ENCODE data around the gene COL4A2. TPM values are rescaled to one million over a fixed set of nuclear protein-coding genes. Genes with fewer than 3 reads are reported as not detected.

COL4A2 gene
- total and polyA plus RNA-seq, 2 donors (not counting 1 experiment from before 2014, with no cell fraction given): 0.17 TPM; not detected in 1

- H3K27me3 ChIP-seq (replicated peaks in 1 of 4; ENCODE audit: control extremely low read depth in 1 of 4, control insufficient read depth in 3 of 4, insufficient read depth in 4 of 4, low read length in 3 of 4): no peaks in the 10 kb centered on the region
- ChIA-PET CTCF (no interaction called here), POLR2A (no interaction called here)
- ATAC-seq (ENCODE audit: low read depth) (no peak), DNase-seq (no peak)
- H4K20me1 ChIP-seq (ENCODE audit: control insufficient read depth, insufficient read depth, low read length, poor library complexity, severe bottlenecking): no peaks in the 10 kb centered on the region
- intact Hi-C loops (cut with micrococcal nuclease): no loop called here
- no peak overlapping the region for H3K27ac ChIP-seq (ENCODE audit: low read length in 2 of 2)
- H3K4me1 ChIP-seq (ENCODE audit: control insufficient read depth in 2 of 2, insufficient read depth in 2 of 2, low read length in 2 of 2): no peaks in the 10 kb centered on the region
- H3K27me3 Mint-ChIP-seq: peaks cover 3% of the 10 kb centered on the region
- WGBS (ENCODE audit: insufficient coverage): 85% methylated on average over 6 of the region's 14 CpGs
- H2AFZ ChIP-seq (ENCODE audit: insufficient read depth, low read depth, low read length, poor library complexity, severe bottlenecking): no peak overlapping the region
- no peak overlapping the region for H3K9ac ChIP-seq (ENCODE audit: low read length)
- H3K9me3 ChIP-seq (ENCODE audit: control extremely low read depth in 1 of 3, control insufficient read depth in 2 of 3, insufficient read depth in 1 of 3, low read length in 2 of 3): peaks cover 0 to 3% (median 0%) of the 10 kb centered on the region in 3 donors
- no peaks in the 10 kb centered on the region for H3K79me2 ChIP-seq (ENCODE audit: control insufficient read depth, insufficient read depth, low read length)
- H3K9me3 Mint-ChIP-seq (ENCODE audit: insufficient read depth): no peaks in the 10 kb centered on the region
- no peak overlapping the region for H3K4me3 Mint-ChIP-seq
- no peak for TF ChIP-seq EZH2 (IDR thresholded peaks at IDR 0.05; ENCODE audit: borderline replicate concordance, insufficient read depth, low read depth, low read length, poor library complexity, severe bottlenecking)
- TF ChIP-seq, protein P1, sequence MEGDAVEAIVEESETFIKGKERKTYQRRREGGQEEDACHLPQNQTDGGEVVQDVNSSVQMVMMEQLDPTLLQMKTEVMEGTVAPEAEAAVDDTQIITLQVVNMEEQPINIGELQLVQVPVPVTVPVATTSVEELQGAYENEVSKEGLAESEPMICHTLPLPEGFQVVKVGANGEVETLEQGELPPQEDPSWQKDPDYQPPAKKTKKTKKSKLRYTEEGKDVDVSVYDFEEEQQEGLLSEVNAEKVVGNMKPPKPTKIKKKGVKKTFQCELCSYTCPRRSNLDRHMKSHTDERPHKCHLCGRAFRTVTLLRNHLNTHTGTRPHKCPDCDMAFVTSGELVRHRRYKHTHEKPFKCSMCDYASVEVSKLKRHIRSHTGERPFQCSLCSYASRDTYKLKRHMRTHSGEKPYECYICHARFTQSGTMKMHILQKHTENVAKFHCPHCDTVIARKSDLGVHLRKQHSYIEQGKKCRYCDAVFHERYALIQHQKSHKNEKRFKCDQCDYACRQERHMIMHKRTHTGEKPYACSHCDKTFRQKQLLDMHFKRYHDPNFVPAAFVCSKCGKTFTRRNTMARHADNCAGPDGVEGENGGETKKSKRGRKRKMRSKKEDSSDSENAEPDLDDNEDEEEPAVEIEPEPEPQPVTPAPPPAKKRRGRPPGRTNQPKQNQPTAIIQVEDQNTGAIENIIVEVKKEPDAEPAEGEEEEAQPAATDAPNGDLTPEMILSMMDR (IDR thresholded peaks at IDR 0.05): no peak
- H3K4me1 Mint-ChIP-seq: no peaks in the 10 kb centered on the region
- no peak overlapping the region for H3K27ac Mint-ChIP-seq
- H3K4me3 ChIP-seq (ENCODE audit: control extremely low read depth in 1 of 5, extremely low read depth in 1 of 5, insufficient read depth in 1 of 5, low read depth in 2 of 5, low read length in 4 of 5): no peak overlapping the region
- no peaks in the 10 kb centered on the region for H3K36me3 ChIP-seq (replicated peaks in 1 of 2; ENCODE audit: control extremely low read depth in 1 of 2, control insufficient read depth in 1 of 2, extremely low read depth in 1 of 2, insufficient read depth in 2 of 2, low read length in 1 of 2)
- H3K4me2 ChIP-seq (replicated peaks; ENCODE audit: low read depth, low read length, poor library complexity, severe bottlenecking): no peak overlapping the region
These were observed 37.4 kb upstream of the COL4A2 start for GRCh38 chr13:110269509-110270185.

DNA sequence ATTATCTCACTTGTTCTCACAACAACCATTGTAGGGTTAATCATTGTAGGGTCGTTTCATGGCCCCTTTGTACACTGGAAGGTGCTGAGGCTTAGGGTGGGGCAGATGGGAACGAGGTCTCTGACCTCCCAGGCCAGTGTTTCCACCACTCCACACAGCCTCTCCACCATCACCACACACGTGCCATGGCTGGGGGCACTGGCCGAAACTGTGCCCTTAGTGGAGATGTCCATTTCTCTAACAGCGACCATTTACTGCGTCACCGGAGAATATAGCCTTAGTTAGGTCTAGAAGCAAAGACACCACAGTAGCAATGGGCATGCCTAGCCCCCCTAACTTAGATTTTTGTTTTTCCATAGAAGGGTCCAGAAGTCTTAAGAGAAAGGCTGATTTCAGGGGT, 36.6 kb upstream of the COL4A2 start:
- H3K4me1 Mint-ChIP-seq: no peaks in the 10 kb centered on the region

More for the DNA sequence above, 36.6 kb upstream of the COL4A2 start:
- Mint-ChIP-seq H3K9me3 (ENCODE audit: insufficient read depth) (no peaks in the 10 kb centered on the region), H3K27me3 (peaks cover 3% of the 10 kb centered on the region), H3K4me3 (no peak overlapping the region), H3K27ac (no peak overlapping the region)
- no peak overlapping the region for H3K4me3 ChIP-seq (ENCODE audit: control extremely low read depth in 1 of 5, extremely low read depth in 1 of 5, insufficient read depth in 1 of 5, low read depth in 2 of 5, low read length in 4 of 5)
- ChIA-PET POLR2A (no interaction called here), CTCF (no interaction called here)
- no peaks in the 10 kb centered on the region for H3K27me3 ChIP-seq (replicated peaks in 1 of 4; ENCODE audit: control extremely low read depth in 1 of 4, control insufficient read depth in 3 of 4, insufficient read depth in 4 of 4, low read length in 3 of 4)
- no peak for DNase-seq
- no peak overlapping the region for H3K27ac ChIP-seq (ENCODE audit: low read length in 2 of 2)
- no peak overlapping the region for H3K9ac ChIP-seq (ENCODE audit: low read length)
- TF ChIP-seq EZH2 (IDR thresholded peaks at IDR 0.05; ENCODE audit: borderline replicate concordance, insufficient read depth, low read depth, low read length, poor library complexity, severe bottlenecking): no peak
- TF ChIP-seq, protein P1 (IDR thresholded peaks at IDR 0.05): no peak
- ATAC-seq (ENCODE audit: low read depth): no peak
- intact Hi-C loops (cut with micrococcal nuclease): no loop called here
- H3K79me2 ChIP-seq (ENCODE audit: control insufficient read depth, insufficient read depth, low read length): no peaks in the 10 kb centered on the region
- H4K20me1 ChIP-seq (ENCODE audit: control insufficient read depth, insufficient read depth, low read length, poor library complexity, severe bottlenecking): no peaks in the 10 kb centered on the region
- H3K4me1 ChIP-seq (ENCODE audit: control insufficient read depth in 2 of 2, insufficient read depth in 2 of 2, low read length in 2 of 2): no peaks in the 10 kb centered on the region
- WGBS (ENCODE audit: insufficient coverage): 83% methylated on average over 2 of the region's 7 CpGs
- peaks cover 0 to 3% (median 0%) of the 10 kb centered on the region in 3 donors for H3K9me3 ChIP-seq (ENCODE audit: control extremely low read depth in 1 of 3, control insufficient read depth in 2 of 3, insufficient read depth in 1 of 3, low read length in 2 of 3)
- no peak overlapping the region for H2AFZ ChIP-seq (ENCODE audit: insufficient read depth, low read depth, low read length, poor library complexity, severe bottlenecking)
- H3K36me3 ChIP-seq (replicated peaks in 1 of 2; ENCODE audit: control extremely low read depth in 1 of 2, control insufficient read depth in 1 of 2, extremely low read depth in 1 of 2, insufficient read depth in 2 of 2, low read length in 1 of 2): no peaks in the 10 kb centered on the region
- H3K4me2 ChIP-seq (replicated peaks; ENCODE audit: low read depth, low read length, poor library complexity, severe bottlenecking): no peak overlapping the region

All from B cell (primary cell).